Liver (tissue), 9 donors: ENCODE data around the gene SH3D21. TPM values are rescaled to one million over a fixed set of nuclear protein-coding genes. Genes with fewer than 3 reads are reported as not detected.

Experiments used
- DNase-seq: peaks from one replicate; pipeline ENCODE4 v3.0.0-alpha.2; 2017; ENCODE audit warnings: low spot score
- H3K27ac ChIP-seq, 2 donors: one replicate each; pipeline ENCODE4 v1.7.0; 2013; ENCODE audit warnings: inconsistent platforms in 2 of 2, low read length in 2 of 2, control low read depth in 1 of 2, low read depth in 1 of 2, mild to moderate bottlenecking in 1 of 2
- H3K27me3 ChIP-seq, 4 donors: one replicate each; pipeline versions ENCODE4 v1.6.1 to v1.7.0; 2013; ENCODE audit warnings: low read length in 3 of 4, inconsistent platforms in 1 of 4, mild to moderate bottlenecking in 1 of 4, moderate library complexity in 1 of 4; ENCODE audit not compliant: control insufficient read depth in 4 of 4, insufficient read depth in 4 of 4
- H3K36me3 ChIP-seq, 4 donors: one replicate each; pipeline versions ENCODE4 v1.6.1 to v1.7.0; 2013; ENCODE audit warnings: low read length in 3 of 4, mild to moderate bottlenecking in 3 of 4, low read depth in 1 of 4, moderate library complexity in 1 of 4; ENCODE audit not compliant: control insufficient read depth in 4 of 4, insufficient read depth in 3 of 4
- H3K4me1 ChIP-seq, 4 donors: one replicate each; pipeline versions ENCODE4 v1.6.1 to v1.7.0; 2013; ENCODE audit warnings: low read length in 3 of 4, mild to moderate bottlenecking in 3 of 4, moderate library complexity in 1 of 4; ENCODE audit not compliant: control insufficient read depth in 4 of 4, insufficient read depth in 4 of 4
- H3K4me3 ChIP-seq, 3 donors: one replicate each; pipeline versions ENCODE4 v1.6.1 to v1.7.0; 2013; ENCODE audit warnings: low read length in 3 of 3, control low read depth in 1 of 3, low read depth in 1 of 3, mild to moderate bottlenecking in 1 of 3
- H3K9ac ChIP-seq, 2 donors: one replicate each; pipeline ENCODE4 v1.7.0; 2013; ENCODE audit warnings: low read length in 2 of 2, mild to moderate bottlenecking in 2 of 2, moderate library complexity in 2 of 2, control low read depth in 1 of 2, low read depth in 1 of 2
- H3K9me3 ChIP-seq, 4 donors: one replicate each; pipeline versions ENCODE4 v1.6.1 to v1.7.0; 2013; ENCODE audit warnings: low read length in 3 of 4; ENCODE audit not compliant: control insufficient read depth in 4 of 4
- FOXA1 ChIP-seq: IDR thresholded peaks from 2 replicates; pipeline ENCODE4 v1.6.1; 2016; ENCODE audit warnings: antibody characterized with exemption
- FOXA2 ChIP-seq: IDR thresholded peaks from 2 replicates; pipeline ENCODE4 v1.6.1; 2016; ENCODE audit warnings: antibody characterized with exemption
- GABPA ChIP-seq, 2 donors: IDR thresholded peaks in 1 of 2; conservative IDR thresholded peaks in 1 of 2; 2 replicates each; pipeline ENCODE4 v1.6.1; 2016; ENCODE audit warnings: antibody characterized with exemption in 2 of 2, mild to moderate bottlenecking in 1 of 2, moderate library complexity in 1 of 2
- HNF4A ChIP-seq, 2 donors: conservative IDR thresholded peaks; 2 replicates each; pipeline ENCODE4 v1.6.1; 2016; ENCODE audit warnings: antibody characterized with exemption in 2 of 2, mild to moderate bottlenecking in 2 of 2
- NR2F2 ChIP-seq: IDR thresholded peaks from 2 replicates; pipeline ENCODE4 v1.6.1; 2016; ENCODE audit warnings: antibody characterized with exemption
- TAF1 ChIP-seq: conservative IDR thresholded peaks from 2 replicates; pipeline ENCODE4 v1.6.1; 2016; ENCODE audit warnings: antibody characterized with exemption, mild to moderate bottlenecking
- WGBS: extraction: QIAGEN DNeasy Blood & Tissue Kit; methylation state at CpG from one replicate; pipeline ENCODE4 v1.1.7; 2013; 5-methylcytosine and 5-hydroxymethylcytosine counted together
- polyA plus RNA-seq, 2 donors: library from polyadenylated mRNA; stranded (reverse) in 1 of 2; unstranded in 1 of 2; fragments of 200-250 nt in 1 of 2; fragments of >200 nt in 1 of 2; fragmentation: Nextera tagmentation in 1 of 2; extraction: Ambion mirVana in 1 of 2; gene quantifications; one replicate each; pipeline versions ENCODE4 v1.2.1 to v1.2.3, GENCODE V29; 2013 to 2015
- total RNA-seq, 2 donors: library from RNA; depleted of rRNA; stranded (reverse); fragments of >200 nt; gene quantifications; one replicate each; pipeline ENCODE4 v1.2.3, GENCODE V29; 2014
- TF ChIP-seq, protein P1 (sequence below): IDR thresholded peaks from 2 replicates; pipeline ENCODE4 v1.6.1; 2016; ENCODE audit warnings: antibody characterized with exemption
- TF ChIP-seq, protein P2 (sequence below): fragments of 150-350 bp; IDR thresholded peaks from 2 replicates; pipeline ENCODE4 v1.5.1; 2017; ENCODE audit warnings: improper control_type of control experiment, low read depth, low read length; ENCODE audit not compliant: missing input control
- TF ChIP-seq, protein P3 (sequence below): IDR thresholded peaks from 2 replicates; pipeline ENCODE4 v1.6.1; 2016; ENCODE audit warnings: antibody characterized with exemption, mild to moderate bottlenecking
- donor health status: healthy.
- donor health status: healthy.
- donor health status: healthy.
- donor health status: healthy.
- donor health status: healthy.

Gene SH3D21
- total and polyA plus RNA-seq, 4 donors, result 0.29 to 1.0 (median 0.41) TPM

DNA sequence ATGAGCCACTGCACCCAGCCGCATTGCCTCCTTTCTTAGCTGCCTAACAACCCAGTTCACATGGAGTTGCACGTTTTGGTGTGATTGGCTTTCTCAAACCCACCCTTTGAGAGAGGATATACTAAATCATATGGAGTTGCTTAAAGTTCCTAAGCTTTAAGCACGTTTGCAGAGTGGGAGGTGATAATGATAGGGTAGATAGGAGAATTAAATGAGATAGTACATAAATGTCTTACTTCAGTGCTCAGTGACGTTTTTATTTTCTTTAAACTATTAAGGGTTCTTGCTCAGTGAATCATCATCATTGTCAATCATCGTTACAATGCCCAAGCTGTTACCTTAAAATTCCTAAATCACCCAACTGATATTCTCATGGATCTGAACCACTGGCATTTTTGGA lies 2.9 kb upstream of the SH3D21 start (continued):
- TF ChIP-seq, protein P1, sequence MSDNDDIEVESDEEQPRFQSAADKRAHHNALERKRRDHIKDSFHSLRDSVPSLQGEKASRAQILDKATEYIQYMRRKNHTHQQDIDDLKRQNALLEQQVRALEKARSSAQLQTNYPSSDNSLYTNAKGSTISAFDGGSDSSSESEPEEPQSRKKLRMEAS, result no peak
- no peak for TF ChIP-seq TAF1
- no peak for TF ChIP-seq FOXA1
- TF ChIP-seq GABPA (IDR thresholded peaks at IDR 0.05 in 1 of 2, conservative IDR thresholded peaks at IDR 0.05 in 1 of 2), result no peak
- TF ChIP-seq, protein P2, sequence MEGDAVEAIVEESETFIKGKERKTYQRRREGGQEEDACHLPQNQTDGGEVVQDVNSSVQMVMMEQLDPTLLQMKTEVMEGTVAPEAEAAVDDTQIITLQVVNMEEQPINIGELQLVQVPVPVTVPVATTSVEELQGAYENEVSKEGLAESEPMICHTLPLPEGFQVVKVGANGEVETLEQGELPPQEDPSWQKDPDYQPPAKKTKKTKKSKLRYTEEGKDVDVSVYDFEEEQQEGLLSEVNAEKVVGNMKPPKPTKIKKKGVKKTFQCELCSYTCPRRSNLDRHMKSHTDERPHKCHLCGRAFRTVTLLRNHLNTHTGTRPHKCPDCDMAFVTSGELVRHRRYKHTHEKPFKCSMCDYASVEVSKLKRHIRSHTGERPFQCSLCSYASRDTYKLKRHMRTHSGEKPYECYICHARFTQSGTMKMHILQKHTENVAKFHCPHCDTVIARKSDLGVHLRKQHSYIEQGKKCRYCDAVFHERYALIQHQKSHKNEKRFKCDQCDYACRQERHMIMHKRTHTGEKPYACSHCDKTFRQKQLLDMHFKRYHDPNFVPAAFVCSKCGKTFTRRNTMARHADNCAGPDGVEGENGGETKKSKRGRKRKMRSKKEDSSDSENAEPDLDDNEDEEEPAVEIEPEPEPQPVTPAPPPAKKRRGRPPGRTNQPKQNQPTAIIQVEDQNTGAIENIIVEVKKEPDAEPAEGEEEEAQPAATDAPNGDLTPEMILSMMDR, result no peak

DNA sequence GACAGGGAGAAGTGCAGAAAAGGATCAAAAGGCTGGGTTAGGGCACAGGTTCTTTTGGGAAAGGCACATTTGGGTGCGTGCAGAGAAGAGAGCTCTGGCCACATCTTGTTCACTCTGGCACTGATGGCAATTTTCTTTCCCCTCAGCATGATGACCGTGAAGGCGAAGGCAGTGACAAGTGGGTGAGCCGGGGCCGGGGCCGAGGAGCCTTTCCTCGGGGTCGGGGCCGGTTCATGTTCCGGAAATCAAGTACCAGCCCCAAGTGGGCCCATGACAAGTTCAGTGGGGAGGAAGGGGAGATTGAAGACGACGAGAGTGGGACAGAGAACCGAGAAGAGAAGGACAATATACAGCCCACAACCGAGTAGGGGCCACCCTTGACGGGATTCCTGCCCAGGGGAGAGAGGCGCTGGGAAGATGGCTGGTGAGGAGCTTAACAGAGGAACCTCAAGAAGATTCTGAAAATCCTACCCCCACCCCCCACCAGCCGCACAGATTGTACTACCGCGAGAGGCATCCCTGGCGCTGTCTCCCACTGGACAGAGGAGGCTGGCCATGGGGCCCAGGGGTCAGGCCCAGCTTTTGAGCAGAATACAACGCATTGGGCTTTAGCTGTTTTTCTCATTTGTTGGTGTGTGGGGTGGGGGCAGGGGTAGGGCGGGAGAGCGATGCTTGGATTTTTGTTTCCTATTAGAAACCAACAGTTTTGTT lies 2.4 kb upstream of the SH3D21 start:
- Histone ChIP-seq H3K9me3 (no peaks in the 10 kb centered on the region), H3K27ac (no peak overlapping the region), H3K4me3 (no peak overlapping the region), H3K4me1 (peaks cover 3 to 15% (median 11%) of the 10 kb centered on the region in 4 donors), H3K27me3 (no peaks in the 10 kb centered on the region), H3K9ac (no peak overlapping the region), H3K36me3 (peaks cover 15 to 43% (median 37%) of the 10 kb centered on the region in 4 donors)
- TF ChIP-seq, protein P1, result no peak
- no peak for TF ChIP-seq FOXA1
- TF ChIP-seq HNF4A (conservative IDR thresholded peaks at IDR 0.05), result no peak
- TF ChIP-seq, protein P3, sequence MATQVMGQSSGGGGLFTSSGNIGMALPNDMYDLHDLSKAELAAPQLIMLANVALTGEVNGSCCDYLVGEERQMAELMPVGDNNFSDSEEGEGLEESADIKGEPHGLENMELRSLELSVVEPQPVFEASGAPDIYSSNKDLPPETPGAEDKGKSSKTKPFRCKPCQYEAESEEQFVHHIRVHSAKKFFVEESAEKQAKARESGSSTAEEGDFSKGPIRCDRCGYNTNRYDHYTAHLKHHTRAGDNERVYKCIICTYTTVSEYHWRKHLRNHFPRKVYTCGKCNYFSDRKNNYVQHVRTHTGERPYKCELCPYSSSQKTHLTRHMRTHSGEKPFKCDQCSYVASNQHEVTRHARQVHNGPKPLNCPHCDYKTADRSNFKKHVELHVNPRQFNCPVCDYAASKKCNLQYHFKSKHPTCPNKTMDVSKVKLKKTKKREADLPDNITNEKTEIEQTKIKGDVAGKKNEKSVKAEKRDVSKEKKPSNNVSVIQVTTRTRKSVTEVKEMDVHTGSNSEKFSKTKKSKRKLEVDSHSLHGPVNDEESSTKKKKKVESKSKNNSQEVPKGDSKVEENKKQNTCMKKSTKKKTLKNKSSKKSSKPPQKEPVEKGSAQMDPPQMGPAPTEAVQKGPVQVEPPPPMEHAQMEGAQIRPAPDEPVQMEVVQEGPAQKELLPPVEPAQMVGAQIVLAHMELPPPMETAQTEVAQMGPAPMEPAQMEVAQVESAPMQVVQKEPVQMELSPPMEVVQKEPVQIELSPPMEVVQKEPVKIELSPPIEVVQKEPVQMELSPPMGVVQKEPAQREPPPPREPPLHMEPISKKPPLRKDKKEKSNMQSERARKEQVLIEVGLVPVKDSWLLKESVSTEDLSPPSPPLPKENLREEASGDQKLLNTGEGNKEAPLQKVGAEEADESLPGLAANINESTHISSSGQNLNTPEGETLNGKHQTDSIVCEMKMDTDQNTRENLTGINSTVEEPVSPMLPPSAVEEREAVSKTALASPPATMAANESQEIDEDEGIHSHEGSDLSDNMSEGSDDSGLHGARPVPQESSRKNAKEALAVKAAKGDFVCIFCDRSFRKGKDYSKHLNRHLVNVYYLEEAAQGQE, result no peak
- no peak for TF ChIP-seq GABPA (IDR thresholded peaks at IDR 0.05 in 1 of 2, conservative IDR thresholded peaks at IDR 0.05 in 1 of 2)
- no peak for TF ChIP-seq NR2F2
- TF ChIP-seq TAF1, result no peak
- TF ChIP-seq, protein P2, result no peak
- TF ChIP-seq FOXA2, result no peak
- WGBS, result 92% methylated on average over 23 of the region's 23 CpGs
- DNase-seq, result no peak
